Heart right ventricle (tissue), 16 donors: ENCODE data around the gene WDR90. TPM values are rescaled to one million over a fixed set of nuclear protein-coding genes. Genes with fewer than 3 reads are reported as not detected.
A peak's percentile ranks its signal among the peaks of the same experiment; 100 is the strongest.

Experiments used
- ATAC-seq, 8 donors: fragments of 200-7000 bp; cut with Tn5 transposase; one replicate each; pipeline ENCODE4 v1.9.1; 2020; ENCODE audit warnings: mild to moderate bottlenecking in 8 of 8, moderate library complexity in 8 of 8, moderate number of reproducible peaks in 1 of 8
- DNase-seq, 2 donors: peaks; one replicate each; pipeline ENCODE4 v3.0.0-alpha.2; 2020
- H3K27ac ChIP-seq, 10 donors: fragments of 200-600 bp; sonication (generic) in 2 of 10; one replicate each; pipeline versions ENCODE4 v1.5.0 to v1.8.0; 2020 to 2022; ENCODE audit warnings: mild to moderate bottlenecking in 3 of 10
- H3K27me3 ChIP-seq, 7 donors: fragments of 200-600 bp; one replicate each; pipeline ENCODE4 v1.8.0; 2021 to 2022; ENCODE audit warnings: mild to moderate bottlenecking in 2 of 7
- H3K36me3 ChIP-seq, 9 donors: fragments of 200-600 bp; sonication (generic) in 1 of 9; one replicate each; pipeline versions ENCODE4 v1.5.0 to v1.8.0; 2020 to 2022; ENCODE audit warnings: mild to moderate bottlenecking in 2 of 9
- H3K4me1 ChIP-seq, 9 donors: fragments of 200-600 bp; sonication (generic) in 1 of 9; one replicate each; pipeline versions ENCODE4 v1.5.0 to v1.8.0; 2020 to 2022; ENCODE audit warnings: mild to moderate bottlenecking in 4 of 9
- H3K4me3 ChIP-seq, 10 donors: fragments of 200-600 bp; sonication (generic) in 2 of 10; one replicate each; pipeline versions ENCODE4 v1.5.0 to v1.8.0; 2020 to 2022; ENCODE audit warnings: mild to moderate bottlenecking in 7 of 10, moderate library complexity in 2 of 10
- H3K9me3 ChIP-seq, 11 donors: fragments of 200-600 bp in 10 of 11; sonication (generic) in 2 of 11; one replicate each; pipeline versions ENCODE4 v1.5.0 to v1.8.0; 2013 to 2022; ENCODE audit warnings: mild to moderate bottlenecking in 2 of 11, control low read depth in 1 of 11, moderate library complexity in 1 of 11
- WGBS, 2 donors: extraction: QIAGEN DNeasy Blood & Tissue Kit; methylation state at CpG; one replicate each; pipeline ENCODE4 v1.1.7; 2013; ENCODE audit warnings: inconsistent platforms in 1 of 2; 5-methylcytosine and 5-hydroxymethylcytosine counted together
- intact Hi-C, 10 donors: fragments of 100-400 bp; cut with DNase I; formaldehyde crosslinking; loops; one replicate each; pipeline versions ENCODE4 v1.11.1 to v1.14.2; 2022
- polyA plus RNA-seq, 2 donors: library from polyadenylated mRNA; stranded (reverse); fragments of 200-250 nt; gene quantifications; one replicate each; pipeline ENCODE4 v1.2.3, GENCODE V29; 2013
- total RNA-seq, 10 donors: library from RNA; stranded (reverse); fragmentation: NEBNext Ultra II Directional in 3 of 10; extraction: Animal tissue kit (Norgen Biotek cat#: 25700) in 3 of 10; gene quantifications; one replicate each; pipeline versions ENCODE4 v1.2.1 to v1.2.4, GENCODE V29; 2021 to 2023
- TF ChIP-seq, protein P1 (sequence below), 9 donors: fragments of 200-600 bp; sonication (generic) in 2 of 9; IDR thresholded peaks; one replicate each; pipeline versions ENCODE4 v1.5.0 to v1.8.0; 2021 to 2022; ENCODE audit warnings: antibody characterized with exemption in 9 of 9, mild to moderate bottlenecking in 5 of 9, moderate library complexity in 1 of 9
- donor health status: Arrhythmogenic right ventricular cardiomyopathy.
- donor health status: ischemic (EF 13 %, LVEDD 7.1; RV severe dilation, severe dysfunction).
- donor health status: healthy with polysubstance abuse.
- donor health status: DM: no; HTN: yes; CAD: no.
- donor health status: DM: no; HTN: no; CAD: no.
- donor health status: ischemic (EF 25% LVEDD 6.9; RV normal size, moderate dysfunction).
- donor health status: ischemic (EF 25% LVEDD 5.7; RV mildly dilated, moderate dysfunction).
- donor health status: healthy.
- donor health status: DM: yes; HTN: yes; CAD: no.
- donor health status: Ischemic cardiomyopathy.
- donor health status: ischemic (EF 35%, LVEDD 5.7; RV mildly dilated, moderate dysfunction).
- donor health status: nonischemic (EF 11% LVEDD 7.7; RV severe dilation, severe dysfunction).
- donor health status: DM: yes; HTN: yes; CAD: no.
- donor health status: PGD.
- donor health status: ischemic (EF 29% LVEDD 5.4; RV normal size, mild dysfunction).
- donor health status: nonischemic (EF 23%, LVEDD 6.1; RV moderate dilation, normal function).

WDR90 gene
- total and polyA plus RNA-seq, 12 donors = 7.1 to 23.8 (median 9.9) TPM

- WGBS, 2 donors = 5 to 8% methylated on average over 53 to 55 of the region's 55 CpGs
- no peaks in the 10 kb centered on the region for H3K27me3 ChIP-seq
- ATAC-seq = peak in 2 of 8 donors; percentile 0 to 1
- H3K36me3 ChIP-seq = peaks cover 0 to 21% (median 0%) of the 10 kb centered on the region in 9 donors
- H3K4me3 ChIP-seq = peak overlapping the region; percentile 39 to 93 (median 86)
- intact Hi-C loops = loop anchor here in 3 of 10 donors (2.0 to 5.0 kb wide), 3 partner anchors 43 to 47 kb away; partner anchors contain the start of gene RAB40C (in 2 of the 3)
- H3K9me3 ChIP-seq = no peaks in the 10 kb centered on the region
- TF ChIP-seq, protein P1, sequence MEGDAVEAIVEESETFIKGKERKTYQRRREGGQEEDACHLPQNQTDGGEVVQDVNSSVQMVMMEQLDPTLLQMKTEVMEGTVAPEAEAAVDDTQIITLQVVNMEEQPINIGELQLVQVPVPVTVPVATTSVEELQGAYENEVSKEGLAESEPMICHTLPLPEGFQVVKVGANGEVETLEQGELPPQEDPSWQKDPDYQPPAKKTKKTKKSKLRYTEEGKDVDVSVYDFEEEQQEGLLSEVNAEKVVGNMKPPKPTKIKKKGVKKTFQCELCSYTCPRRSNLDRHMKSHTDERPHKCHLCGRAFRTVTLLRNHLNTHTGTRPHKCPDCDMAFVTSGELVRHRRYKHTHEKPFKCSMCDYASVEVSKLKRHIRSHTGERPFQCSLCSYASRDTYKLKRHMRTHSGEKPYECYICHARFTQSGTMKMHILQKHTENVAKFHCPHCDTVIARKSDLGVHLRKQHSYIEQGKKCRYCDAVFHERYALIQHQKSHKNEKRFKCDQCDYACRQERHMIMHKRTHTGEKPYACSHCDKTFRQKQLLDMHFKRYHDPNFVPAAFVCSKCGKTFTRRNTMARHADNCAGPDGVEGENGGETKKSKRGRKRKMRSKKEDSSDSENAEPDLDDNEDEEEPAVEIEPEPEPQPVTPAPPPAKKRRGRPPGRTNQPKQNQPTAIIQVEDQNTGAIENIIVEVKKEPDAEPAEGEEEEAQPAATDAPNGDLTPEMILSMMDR (IDR thresholded peaks at IDR 0.05) = no peak
- peak in 1 of 2 donors; percentile 23 for DNase-seq
- H3K4me1 ChIP-seq = peaks cover 14 to 39% (median 32%) of the 10 kb centered on the region in 9 donors
- peak overlapping the region in 9 of 10 donors; percentile 90 to 99 (median 96) for H3K27ac ChIP-seq
These were observed 13.5 kb upstream of the WDR90 start for GRCh38 chr16:635573-636205.

- no peaks in the 10 kb centered on the region for H3K27me3 ChIP-seq
- peak within 1 kb of the TSS; percentile 39 to 93 (median 86) for H3K4me3 ChIP-seq
- H3K27ac ChIP-seq = peak within 1 kb of the TSS; percentile 77 to 99 (median 95)
- H3K4me1 ChIP-seq = peaks cover 10 to 34% (median 27%) of the 10 kb centered on the region in 9 donors
- no peaks in the 10 kb centered on the region for H3K9me3 ChIP-seq
- ATAC-seq (peak; percentile 84 to 95 (median 91)), DNase-seq (peak; percentile 95 to 96)
- H3K36me3 ChIP-seq = peaks cover 0 to 21% (median 0%) of the 10 kb centered on the region in 9 donors
- intact Hi-C loops = loop anchor here in 3 of 10 donors (2.0 to 5.0 kb wide), 3 partner anchors 44 to 48 kb away; partner anchors contain the start of gene RAB40C (in 2 of the 3)
- TF ChIP-seq, protein P1 (IDR thresholded peaks at IDR 0.05) = peak in 1 of 9 donors; percentile 27
- 0 to 1% methylated on average over 91 of the region's 91 CpGs for WGBS, 2 donors
These were observed 12.7 kb upstream of the WDR90 start, which contains the start of gene METTL26 for GRCh38 chr16:636206-637080. TSS of gene METTL26 (minus strand) at chr16:636305. CDS start at chr16:636290, 15 bp downstream.

DNA sequence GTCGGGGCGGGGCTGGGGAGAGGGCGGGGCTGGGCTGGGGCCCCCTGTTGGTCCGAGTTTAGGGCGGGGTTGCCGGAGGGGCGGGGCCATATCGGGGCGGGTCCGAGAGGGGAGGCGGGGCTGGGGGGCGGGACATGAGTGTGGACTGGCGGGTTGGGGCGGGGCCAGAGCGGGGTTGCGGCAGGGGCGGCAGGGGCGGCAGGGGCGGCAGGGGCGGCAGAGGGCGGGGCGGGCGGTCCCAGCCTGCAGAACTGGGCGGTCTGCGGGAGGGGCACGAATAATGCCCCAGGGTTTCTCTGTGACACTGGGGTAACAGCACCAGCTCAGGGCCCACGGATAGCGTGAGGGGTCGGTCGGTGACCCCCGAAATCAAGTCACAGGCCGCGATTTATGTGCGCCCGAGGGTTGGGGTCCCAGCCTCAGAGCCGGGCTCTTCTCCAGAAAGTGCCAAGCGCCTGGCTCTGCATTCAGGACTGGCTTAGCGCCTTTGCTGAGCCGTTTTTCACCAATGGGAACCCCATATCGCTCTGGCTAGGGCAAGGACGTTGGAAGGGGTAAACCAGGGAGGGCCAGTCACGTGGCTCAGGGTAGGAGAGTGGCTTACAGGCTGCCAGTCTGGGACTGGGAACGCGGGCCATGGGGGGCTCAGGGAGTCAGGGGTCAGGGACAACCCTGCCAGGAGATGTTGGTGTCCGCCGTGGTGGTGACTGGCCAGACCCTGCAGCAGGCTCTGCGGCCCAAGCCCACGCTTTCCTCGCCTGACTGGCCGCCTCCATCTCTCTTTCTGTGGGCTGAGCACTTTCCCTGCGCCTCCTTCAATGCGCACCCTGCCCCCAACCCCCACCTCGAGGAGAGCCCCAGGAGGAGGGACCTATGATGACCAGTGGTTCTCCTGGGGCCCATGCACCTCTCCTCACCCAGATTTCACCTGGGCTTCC, 11.8 kb upstream of the WDR90 start:
- TF ChIP-seq, protein P1 (IDR thresholded peaks at IDR 0.05) = no peak
- WGBS, 2 donors = 18 to 20% methylated on average over 42 to 53 of the region's 53 CpGs
- peak; percentile 73 to 89 (median 84) for ATAC-seq
- no peaks in the 10 kb centered on the region for H3K9me3 ChIP-seq
- DNase-seq = peak; percentile 92 to 96
- H3K36me3 ChIP-seq = peaks cover 0 to 21% (median 0%) of the 10 kb centered on the region in 9 donors
- no peaks in the 10 kb centered on the region for H3K27me3 ChIP-seq
- H3K4me1 ChIP-seq = peaks cover 10 to 36% (median 27%) of the 10 kb centered on the region in 9 donors
- H3K4me3 ChIP-seq = peak overlapping the region; percentile 39 to 93 (median 86)
- H3K27ac ChIP-seq = peak overlapping the region; percentile 17 to 99 (median 95)
- intact Hi-C loops = loop anchor here in 3 of 10 donors (2.0 to 5.0 kb wide), 3 partner anchors 45 to 49 kb away; partner anchors contain the start of gene RAB40C (in 2 of the 3)
